T-helper 17 cell (primary cell): ENCODE results near the gene CNGA2. TPM values are rescaled to one million over a fixed set of nuclear protein-coding genes. Genes with fewer than 3 reads are reported as not detected.

Experiments used
- ATAC-seq: fragments of 150-1000 bp; cut with Tn5 transposase; 2 replicates; pipeline ENCODE4 v1.10.0; 2021; ENCODE audit warnings: mild to moderate bottlenecking, moderate library complexity
- DNase-seq, 3 donors: peaks; one replicate each; pipeline versions ENCODE4 v3.0.0 to v3.0.0-alpha.2; 2020 to 2021
- H3K9me3 ChIP-seq: one replicate; pipeline ENCODE4 v1.7.0; 2013; ENCODE audit warnings: low read length, mild to moderate bottlenecking; ENCODE audit not compliant: control insufficient read depth, poor library complexity, severe bottlenecking
- H3K27ac Mint-ChIP-seq: one replicate; pipeline ENCODE4 v1.8.0; 2022; ENCODE audit warnings: mild to moderate bottlenecking, moderate library complexity, mixed read lengths
- H3K27me3 Mint-ChIP-seq: one replicate; pipeline ENCODE4 v1.8.0; 2022; ENCODE audit warnings: mixed read lengths
- H3K36me3 Mint-ChIP-seq: one replicate; pipeline ENCODE4 v1.8.0; 2022; ENCODE audit warnings: low read depth, mixed read lengths
- H3K4me1 Mint-ChIP-seq: one replicate; pipeline ENCODE4 v1.8.0; 2022; ENCODE audit warnings: mild to moderate bottlenecking, mixed read lengths
- H3K4me3 Mint-ChIP-seq: one replicate; pipeline ENCODE4 v1.8.0; 2022; ENCODE audit warnings: mild to moderate bottlenecking, moderate library complexity, mixed read lengths
- total RNA-seq, 4 donors: library from RNA in 2 of 4; stranded (reverse) in 2 of 4; gene quantifications; one replicate each; pipeline ENCODE4 v1.2.3 and lab custom pipeline; 2022 to 2026

CNGA2 gene
- total RNA-seq, 2 donors from 2014 or later: not detected

- Mint-ChIP-seq H3K36me3 (no peaks in the 10 kb centered on the region), H3K27ac (no peak overlapping the region), H3K4me1 (no peaks in the 10 kb centered on the region), H3K27me3 (peaks cover 8% of the 10 kb centered on the region), H3K4me3 (no peak overlapping the region)
- no peaks in the 10 kb centered on the region for H3K9me3 ChIP-seq
- ATAC-seq (no peak), DNase-seq (no peak)
Measured at GRCh38 chrX:151701531-151701930, 33.0 kb upstream of the CNGA2 start.

- no peak overlapping the region for H3K27ac Mint-ChIP-seq
- ATAC-seq (no peak), DNase-seq (no peak)
- H3K4me1 Mint-ChIP-seq: no peaks in the 10 kb centered on the region
- no peak overlapping the region for H3K4me3 Mint-ChIP-seq
- peaks cover 7% of the 10 kb centered on the region for H3K27me3 Mint-ChIP-seq
- H3K9me3 ChIP-seq: no peaks in the 10 kb centered on the region
- H3K36me3 Mint-ChIP-seq: no peaks in the 10 kb centered on the region
Measured at GRCh38 chrX:151702026-151702714, 32.4 kb upstream of the CNGA2 start.

GRCh38 chrX:151702741-151703340 is 31.7 kb upstream of the CNGA2 start:
- H3K9me3 ChIP-seq: no peaks in the 10 kb centered on the region
- H3K27ac Mint-ChIP-seq: no peak overlapping the region
- DNase-seq (no peak), ATAC-seq (no peak)
- no peaks in the 10 kb centered on the region for H3K27me3 Mint-ChIP-seq
- H3K4me3 Mint-ChIP-seq: no peak overlapping the region
- H3K4me1 Mint-ChIP-seq: no peaks in the 10 kb centered on the region
- H3K36me3 Mint-ChIP-seq: no peaks in the 10 kb centered on the region

GRCh38 chrX:151703487-151703886 is 31.1 kb upstream of the CNGA2 start:
- Mint-ChIP-seq H3K4me1 (no peaks in the 10 kb centered on the region), H3K27me3 (no peaks in the 10 kb centered on the region), H3K27ac (no peak overlapping the region), H3K4me3 (no peak overlapping the region), H3K36me3 (no peaks in the 10 kb centered on the region)
- ATAC-seq (no peak), DNase-seq (no peak)
- H3K9me3 ChIP-seq: no peaks in the 10 kb centered on the region

DNA sequence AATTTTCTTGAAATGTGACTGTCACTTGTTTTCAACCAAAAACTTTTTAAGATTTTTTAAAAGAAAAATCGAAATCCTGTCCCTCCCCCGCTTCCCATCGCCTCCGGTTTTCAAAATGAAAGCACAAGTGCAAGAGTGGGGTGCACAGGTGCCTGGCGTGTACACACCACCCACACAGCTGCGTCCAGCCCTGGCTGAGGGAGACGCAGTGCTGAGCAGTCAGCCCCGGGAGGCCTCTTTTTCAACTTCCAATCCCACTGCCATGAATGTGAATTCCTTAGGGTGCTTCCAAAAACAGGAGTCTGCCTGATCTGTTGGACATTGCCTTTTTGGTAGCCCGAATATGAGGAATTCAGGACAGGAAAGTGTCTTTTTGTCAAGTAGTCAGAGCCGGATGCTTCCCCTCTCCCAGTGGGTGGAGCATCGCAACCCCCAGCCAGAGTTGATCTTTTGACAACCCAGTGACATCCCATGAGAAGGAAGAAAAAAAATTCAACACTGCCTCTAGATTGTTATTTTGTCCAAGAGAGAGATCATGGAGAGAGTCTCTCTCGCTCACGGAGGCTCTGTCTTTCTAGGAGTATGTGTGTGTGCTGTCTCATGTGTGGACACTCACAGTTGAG is 30.4 kb upstream of the CNGA2 start:
- Mint-ChIP-seq H3K4me3 (no peak overlapping the region), H3K36me3 (no peaks in the 10 kb centered on the region), H3K27me3 (no peaks in the 10 kb centered on the region), H3K4me1 (no peaks in the 10 kb centered on the region), H3K27ac (no peak overlapping the region)
- no peak for ATAC-seq
- H3K9me3 ChIP-seq: no peaks in the 10 kb centered on the region
- DNase-seq: no peak

GRCh38 chrX:151708821-151709220 is 25.7 kb upstream of the CNGA2 start:
- no peaks in the 10 kb centered on the region for H3K9me3 ChIP-seq
- Mint-ChIP-seq H3K27me3 (peaks cover 5% of the 10 kb centered on the region), H3K36me3 (no peaks in the 10 kb centered on the region), H3K4me1 (no peaks in the 10 kb centered on the region), H3K4me3 (no peak overlapping the region), H3K27ac (no peak overlapping the region)
- ATAC-seq: no peak
- no peak for DNase-seq

GRCh38 chrX:151710457-151710856 is 24.1 kb upstream of the CNGA2 start:
- Mint-ChIP-seq H3K27me3 (peaks cover 5% of the 10 kb centered on the region), H3K27ac (no peak overlapping the region), H3K4me3 (no peak overlapping the region), H3K4me1 (no peaks in the 10 kb centered on the region), H3K36me3 (no peaks in the 10 kb centered on the region)
- ATAC-seq: no peak
- no peak for DNase-seq
- no peaks in the 10 kb centered on the region for H3K9me3 ChIP-seq

DNA sequence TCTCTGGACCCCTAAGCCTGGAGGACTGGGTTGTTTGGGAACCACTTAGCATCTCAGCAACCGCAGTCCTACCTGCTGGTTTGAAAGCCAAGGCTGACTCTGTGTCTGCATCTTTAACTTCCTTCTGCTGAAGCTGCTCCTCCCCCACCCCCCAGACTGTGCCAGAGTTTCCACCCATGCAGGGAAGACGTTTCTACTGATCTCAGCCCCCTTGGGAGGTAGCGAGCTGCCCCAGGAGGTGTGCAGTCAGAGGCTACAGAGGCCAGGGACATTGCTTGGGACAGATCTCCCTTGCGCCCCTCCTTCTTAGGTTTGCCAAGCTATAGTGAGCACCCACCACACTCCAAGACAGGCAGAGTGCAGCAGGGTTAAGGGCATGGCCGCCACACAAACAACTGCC is 23.4 kb upstream of the CNGA2 start:
- DNase-seq (no peak), ATAC-seq (no peak)
- Mint-ChIP-seq H3K27ac (no peak overlapping the region), H3K27me3 (peaks cover 5% of the 10 kb centered on the region), H3K4me1 (no peaks in the 10 kb centered on the region), H3K36me3 (no peaks in the 10 kb centered on the region), H3K4me3 (no peak overlapping the region)
- no peaks in the 10 kb centered on the region for H3K9me3 ChIP-seq

DNA sequence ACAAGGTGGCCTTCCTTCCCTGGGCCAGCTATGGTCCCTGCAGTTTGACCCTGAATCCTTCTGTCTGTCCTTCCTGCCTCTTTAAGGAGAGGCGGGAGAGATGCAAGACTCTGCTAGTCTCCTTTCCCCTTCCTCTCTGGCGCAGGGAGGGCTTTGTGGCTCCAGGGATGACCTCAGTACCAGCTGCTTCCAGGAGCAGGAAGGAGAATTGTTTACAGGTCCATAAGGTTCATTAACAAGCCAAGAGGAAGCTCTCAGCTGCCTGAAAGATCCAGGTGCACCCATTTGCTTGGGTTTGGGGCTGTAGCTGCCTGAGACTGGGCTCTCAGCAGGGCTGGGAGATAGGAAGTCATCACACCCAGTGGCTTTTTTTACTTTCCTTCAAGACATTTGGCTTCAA is 22.8 kb upstream of the CNGA2 start:
- no peaks in the 10 kb centered on the region for H3K36me3 Mint-ChIP-seq

GRCh38 chrX:151712253-151712652 is 22.3 kb upstream of the CNGA2 start:
- no peak overlapping the region for H3K27ac Mint-ChIP-seq
- H3K4me3 Mint-ChIP-seq: no peak overlapping the region
- no peaks in the 10 kb centered on the region for H3K4me1 Mint-ChIP-seq
- H3K36me3 Mint-ChIP-seq: no peaks in the 10 kb centered on the region
- no peak for ATAC-seq
- no peaks in the 10 kb centered on the region for H3K9me3 ChIP-seq
- peaks cover 11% of the 10 kb centered on the region for H3K27me3 Mint-ChIP-seq
- no peak for DNase-seq

More for the DNA sequence above, 22.8 kb upstream of the CNGA2 start:
- DNase-seq (no peak), ATAC-seq (no peak)
- H3K27me3 Mint-ChIP-seq: peaks cover 7% of the 10 kb centered on the region
- no peak overlapping the region for H3K4me3 Mint-ChIP-seq
- no peaks in the 10 kb centered on the region for H3K4me1 Mint-ChIP-seq
- H3K9me3 ChIP-seq: no peaks in the 10 kb centered on the region
- no peak overlapping the region for H3K27ac Mint-ChIP-seq

- no peak overlapping the region for H3K4me3 Mint-ChIP-seq
- no peak overlapping the region for H3K27ac Mint-ChIP-seq
- ATAC-seq: no peak
- H3K36me3 Mint-ChIP-seq: no peaks in the 10 kb centered on the region
- no peaks in the 10 kb centered on the region for H3K9me3 ChIP-seq
- no peaks in the 10 kb centered on the region for H3K4me1 Mint-ChIP-seq
- peaks cover 14% of the 10 kb centered on the region for H3K27me3 Mint-ChIP-seq
- no peak for DNase-seq
Measured at GRCh38 chrX:151713849-151714248, 20.7 kb upstream of the CNGA2 start.

- no peaks in the 10 kb centered on the region for H3K9me3 ChIP-seq
- H3K36me3 Mint-ChIP-seq: no peaks in the 10 kb centered on the region
- H3K4me1 Mint-ChIP-seq: no peaks in the 10 kb centered on the region
- H3K27me3 Mint-ChIP-seq: peaks cover 14% of the 10 kb centered on the region
- DNase-seq (no peak), ATAC-seq (no peak)
- H3K4me3 Mint-ChIP-seq: no peak overlapping the region
- H3K27ac Mint-ChIP-seq: no peak overlapping the region
Measured at GRCh38 chrX:151714362-151714761, 20.2 kb upstream of the CNGA2 start.

DNA sequence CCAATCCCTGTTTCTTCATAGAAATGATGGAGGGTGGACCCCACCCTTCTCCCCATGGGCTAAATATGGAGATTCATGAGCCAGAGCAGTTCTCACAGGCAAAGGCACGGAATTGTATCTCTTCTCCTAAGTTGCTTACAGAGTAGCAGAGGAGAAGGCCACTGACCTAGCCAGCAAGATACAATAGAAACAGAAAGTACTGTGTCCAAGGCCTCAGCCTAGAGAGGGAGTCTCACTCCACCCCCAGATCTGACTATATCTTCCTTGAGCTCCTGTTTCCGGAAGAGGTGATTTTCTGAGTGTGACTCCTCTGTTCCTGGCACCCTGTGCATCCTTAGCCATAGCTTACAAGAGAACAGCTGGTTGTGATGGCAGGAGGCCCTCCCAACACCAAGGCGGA is 18.8 kb upstream of the CNGA2 start, which contains the start of gene FATE1:
Gene FATE1 (plus strand): TSS at position 284 of the 400 bp plus-strand sequence. CDS start 85 bp downstream, at position 369.
- ATAC-seq (no peak), DNase-seq (no peak)
- H3K27me3 Mint-ChIP-seq: peaks cover 14% of the 10 kb centered on the region
- H3K9me3 ChIP-seq: no peaks in the 10 kb centered on the region
- no peaks in the 10 kb centered on the region for H3K4me1 Mint-ChIP-seq
- H3K36me3 Mint-ChIP-seq: no peaks in the 10 kb centered on the region
- H3K27ac Mint-ChIP-seq: no peak within 1 kb of the TSS
- H3K4me3 Mint-ChIP-seq: no peak within 1 kb of the TSS
